HG03342 (cell line): ENCODE results near the gene FRZB.
"Not testable (repeated sequence)": the region's sequence is repeated elsewhere in the genome, so short reads cannot be mapped to it uniquely, and the experiment has no call there.

Experiments used
- ATAC-seq: cut with Tn5 transposase; IDR thresholded peaks from one replicate; pipeline ENCODE4 v1.9.1; 2021; ENCODE audit warnings: mild to moderate bottlenecking, moderate library complexity; ENCODE audit not compliant: unreplicated experiment

Gene FRZB

GRCh38 chr2:182890773-182891378 lies 24.4 kb upstream of the FRZB start:
- no peak for ATAC-seq

GRCh38 chr2:182890305-182890704 lies 23.9 kb upstream of the FRZB start:
- no peak for ATAC-seq

GRCh38 chr2:182887753-182888415 lies 21.4 kb upstream of the FRZB start:
- no peak for ATAC-seq

- ATAC-seq = no peak
These were observed 20.7 kb upstream of the FRZB start for GRCh38 chr2:182887093-182887492.

GRCh38 chr2:182885771-182886170 lies 19.3 kb upstream of the FRZB start:
- no peak for ATAC-seq

GRCh38 chr2:182883451-182883850 lies 17.0 kb upstream of the FRZB start:
- no peak for ATAC-seq

- ATAC-seq = not testable (repeated sequence)
These were observed 13.7 kb upstream of the FRZB start for GRCh38 chr2:182880100-182880499.

- ATAC-seq = not testable (repeated sequence)
These were observed 10.2 kb upstream of the FRZB start for GRCh38 chr2:182876653-182877052.

- no peak for ATAC-seq
These were observed 3.8 kb upstream of the FRZB start for GRCh38 chr2:182870227-182870626.

GRCh38 chr2:182868054-182868796 lies 1.8 kb upstream of the FRZB start:
- no peak for ATAC-seq

GRCh38 chr2:182867426-182868053 lies 1.1 kb upstream of the FRZB start:
- ATAC-seq = no peak

GRCh38 chr2:182866095-182866460 lies 359 bp downstream of the FRZB start:
- no peak for ATAC-seq

- no peak for ATAC-seq
These were observed 1.4 kb downstream of the FRZB start for GRCh38 chr2:182864949-182865570.

GRCh38 chr2:182863642-182864041 lies 2.8 kb downstream of the FRZB start:
- no peak for ATAC-seq

GRCh38 chr2:182862091-182862490 lies 4.3 kb downstream of the FRZB start:
- no peak for ATAC-seq

GRCh38 chr2:182860858-182861257 lies 5.6 kb downstream of the FRZB start:
- no peak for ATAC-seq

GRCh38 chr2:182858671-182859070 lies 7.8 kb downstream of the FRZB start:
- no peak for ATAC-seq

GRCh38 chr2:182855376-182855775 lies 11.1 kb downstream of the FRZB start:
- no peak for ATAC-seq

GRCh38 chr2:182854375-182855105 lies 11.9 kb downstream of the FRZB start:
- ATAC-seq = no peak

GRCh38 chr2:182852801-182853200 lies 13.6 kb downstream of the FRZB start:
- no peak for ATAC-seq

GRCh38 chr2:182852090-182852489 lies 14.3 kb downstream of the FRZB start:
- no peak for ATAC-seq
